ENCODE measurements around the gene RHEB. TPM values are rescaled to one million over a fixed set of nuclear protein-coding genes. Genes with fewer than 3 reads are reported as not detected.
A peak's percentile ranks its signal among the peaks of the same experiment; 100 is the strongest.

Gene RHEB
- total and polyA plus RNA-seq, 8 donors: 28.6 to 65.9 (median 35.8) TPM

DNA sequence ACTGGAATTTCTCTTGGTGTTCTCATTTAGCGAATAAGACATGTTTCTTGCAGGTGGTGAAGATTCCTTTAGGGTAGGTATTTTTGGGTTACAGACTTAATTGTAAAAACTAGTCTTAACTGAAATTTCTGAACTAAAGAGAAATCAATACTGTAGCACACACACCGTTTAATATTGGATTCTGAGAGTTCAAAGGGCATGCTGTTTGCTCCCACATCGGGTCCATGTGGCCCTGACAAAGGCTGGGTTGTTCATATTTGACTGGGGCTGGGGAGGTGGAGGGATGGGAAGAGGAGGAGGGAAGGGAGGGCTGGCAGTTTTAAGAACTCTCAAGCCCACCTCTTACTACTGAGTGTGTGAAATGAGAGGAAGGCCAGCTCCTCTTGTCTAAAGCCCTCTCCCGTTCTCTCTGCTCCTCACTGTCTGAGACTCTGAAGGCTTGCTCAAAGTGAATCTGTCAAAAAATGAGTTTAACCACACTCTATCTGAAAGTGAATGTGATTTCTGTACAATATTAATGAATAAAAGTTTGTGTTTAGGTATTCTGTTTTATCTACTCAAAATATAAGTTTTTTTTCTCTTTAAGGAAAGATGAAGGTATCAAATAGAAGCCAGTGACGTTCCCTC lies 40.0 kb upstream of the RHEB start:
- ATAC-seq: no peak
- H3K36me3 ChIP-seq: peaks cover 0 to 35% (median 0%) of the 10 kb centered on the region in 3 donors

DNA sequence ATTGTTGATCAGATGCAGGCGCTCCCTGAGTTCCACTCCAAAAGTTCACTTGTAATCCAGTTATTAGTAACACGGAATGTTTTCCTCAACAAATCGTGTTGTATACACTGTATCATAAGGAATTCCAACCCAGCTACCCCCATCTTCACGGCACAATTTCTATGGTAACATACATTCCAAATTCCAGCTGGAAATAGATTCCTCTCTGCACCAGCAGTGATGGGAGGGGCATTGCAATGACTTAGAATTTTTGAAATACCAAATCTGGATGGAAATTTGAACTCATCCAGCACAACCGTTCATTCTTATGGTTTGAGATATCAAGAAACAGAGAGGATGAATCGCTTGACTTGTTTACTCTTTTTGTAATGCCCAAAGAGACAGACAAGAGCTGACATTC lies 38.9 kb upstream of the RHEB start:
- peaks cover 0 to 29% (median 0%) of the 10 kb centered on the region in 3 donors for H3K36me3 ChIP-seq
- no peak for ATAC-seq
- no peaks in the 10 kb centered on the region for H3K4me1 ChIP-seq
- no peaks in the 10 kb centered on the region for H3K9me3 ChIP-seq
- H3K4me3 ChIP-seq: no peak overlapping the region
- no peak overlapping the region for H3K27ac ChIP-seq
- H3K27me3 ChIP-seq: no peaks in the 10 kb centered on the region
- 85 to 87% methylated on average over 6 of the region's 6 CpGs for WGBS, 2 donors
- TF ChIP-seq, protein P1, sequence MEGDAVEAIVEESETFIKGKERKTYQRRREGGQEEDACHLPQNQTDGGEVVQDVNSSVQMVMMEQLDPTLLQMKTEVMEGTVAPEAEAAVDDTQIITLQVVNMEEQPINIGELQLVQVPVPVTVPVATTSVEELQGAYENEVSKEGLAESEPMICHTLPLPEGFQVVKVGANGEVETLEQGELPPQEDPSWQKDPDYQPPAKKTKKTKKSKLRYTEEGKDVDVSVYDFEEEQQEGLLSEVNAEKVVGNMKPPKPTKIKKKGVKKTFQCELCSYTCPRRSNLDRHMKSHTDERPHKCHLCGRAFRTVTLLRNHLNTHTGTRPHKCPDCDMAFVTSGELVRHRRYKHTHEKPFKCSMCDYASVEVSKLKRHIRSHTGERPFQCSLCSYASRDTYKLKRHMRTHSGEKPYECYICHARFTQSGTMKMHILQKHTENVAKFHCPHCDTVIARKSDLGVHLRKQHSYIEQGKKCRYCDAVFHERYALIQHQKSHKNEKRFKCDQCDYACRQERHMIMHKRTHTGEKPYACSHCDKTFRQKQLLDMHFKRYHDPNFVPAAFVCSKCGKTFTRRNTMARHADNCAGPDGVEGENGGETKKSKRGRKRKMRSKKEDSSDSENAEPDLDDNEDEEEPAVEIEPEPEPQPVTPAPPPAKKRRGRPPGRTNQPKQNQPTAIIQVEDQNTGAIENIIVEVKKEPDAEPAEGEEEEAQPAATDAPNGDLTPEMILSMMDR (IDR thresholded peaks at IDR 0.05): no peak
- intact Hi-C loops (cut with DNase I): no loop called here
- no peak for DNase-seq
- no peak for FAIRE-seq

More for the DNA sequence above, 40.0 kb upstream of the RHEB start:
- no peak overlapping the region for H3K4me3 ChIP-seq
- 68 to 73% methylated on average over 5 of the region's 5 CpGs for WGBS, 2 donors
- no peaks in the 10 kb centered on the region for H3K9me3 ChIP-seq
- no peaks in the 10 kb centered on the region for H3K27me3 ChIP-seq
- intact Hi-C loops (cut with DNase I): no loop called here
- no peaks in the 10 kb centered on the region for H3K4me1 ChIP-seq
- TF ChIP-seq, protein P1 (IDR thresholded peaks at IDR 0.05): no peak
- no peak for FAIRE-seq
- DNase-seq: no peak
- H3K27ac ChIP-seq: no peak overlapping the region

DNA sequence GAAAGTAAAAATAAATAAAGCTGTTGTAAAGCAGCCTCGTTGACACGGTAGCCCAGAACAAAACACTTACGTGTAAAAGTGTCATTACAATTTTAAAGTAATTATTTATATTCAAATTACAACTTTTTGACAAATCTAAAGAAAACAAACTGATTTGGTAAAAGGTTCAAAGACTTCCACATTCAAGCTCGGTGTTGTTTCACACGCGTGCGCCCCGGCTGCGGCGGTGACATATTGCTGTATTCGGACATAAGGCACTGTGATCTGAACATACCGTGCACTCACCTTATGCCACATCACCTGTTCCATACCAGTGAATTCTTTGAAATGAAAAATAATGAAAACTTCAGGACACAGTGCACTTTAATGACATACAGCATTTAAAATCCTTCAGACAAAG lies 36.9 kb upstream of the RHEB start:
- Histone ChIP-seq H3K27ac (no peak overlapping the region), H3K9me3 (no peaks in the 10 kb centered on the region), H3K27me3 (no peaks in the 10 kb centered on the region), H3K36me3 (peaks cover 0 to 23% (median 0%) of the 10 kb centered on the region in 3 donors), H3K4me1 (peaks cover 0 to 17% (median 5%) of the 10 kb centered on the region in 3 donors), H3K4me3 (no peak overlapping the region)
- DNase-seq: no peak
- TF ChIP-seq, protein P1 (IDR thresholded peaks at IDR 0.05): no peak
- no peak for ATAC-seq
- intact Hi-C loops (cut with DNase I): no loop called here
- no peak for FAIRE-seq
- 96 to 97% methylated on average over 12 of the region's 12 CpGs for WGBS, 2 donors

DNA sequence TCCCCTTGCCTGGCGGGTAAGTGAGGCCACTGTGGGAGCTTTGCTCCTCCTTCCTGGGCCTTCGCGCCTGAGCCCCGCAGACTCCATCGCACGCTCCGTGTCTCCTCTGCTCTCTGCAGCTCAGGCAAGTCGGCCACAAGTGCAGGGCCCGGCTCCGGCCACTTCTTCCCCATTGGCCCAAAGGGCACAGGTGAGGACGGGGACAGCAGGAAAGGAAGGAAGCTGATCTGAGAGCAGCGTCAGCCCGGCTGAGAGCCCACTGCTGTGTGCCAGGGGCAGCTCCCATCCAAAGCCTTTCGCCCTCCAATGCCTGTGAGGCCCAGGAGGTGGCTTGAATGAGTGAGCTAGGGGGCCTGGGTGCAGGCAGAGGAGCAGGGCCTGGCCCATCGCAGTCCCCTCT lies 33.7 kb upstream of the RHEB start:
- H3K27me3 ChIP-seq: no peaks in the 10 kb centered on the region
- 84 to 86% methylated on average over 10 to 15 of the region's 15 CpGs for WGBS, 2 donors
- H3K4me1 ChIP-seq: peaks cover 0 to 31% (median 5%) of the 10 kb centered on the region in 3 donors
- TF ChIP-seq, protein P1 (IDR thresholded peaks at IDR 0.05): no peak
- intact Hi-C loops (cut with DNase I): no loop called here
- peak overlapping the region in 2 of 4 donors; percentile 86 to 87 for H3K27ac ChIP-seq
- no peaks in the 10 kb centered on the region for H3K9me3 ChIP-seq
- FAIRE-seq: no peak
- ATAC-seq: no peak
- peak in 4 of 6 donors; percentile 14 to 75 (median 42) for DNase-seq
- H3K4me3 ChIP-seq: no peak overlapping the region
- H3K36me3 ChIP-seq: peaks cover 0 to 3% (median 0%) of the 10 kb centered on the region in 3 donors

DNA sequence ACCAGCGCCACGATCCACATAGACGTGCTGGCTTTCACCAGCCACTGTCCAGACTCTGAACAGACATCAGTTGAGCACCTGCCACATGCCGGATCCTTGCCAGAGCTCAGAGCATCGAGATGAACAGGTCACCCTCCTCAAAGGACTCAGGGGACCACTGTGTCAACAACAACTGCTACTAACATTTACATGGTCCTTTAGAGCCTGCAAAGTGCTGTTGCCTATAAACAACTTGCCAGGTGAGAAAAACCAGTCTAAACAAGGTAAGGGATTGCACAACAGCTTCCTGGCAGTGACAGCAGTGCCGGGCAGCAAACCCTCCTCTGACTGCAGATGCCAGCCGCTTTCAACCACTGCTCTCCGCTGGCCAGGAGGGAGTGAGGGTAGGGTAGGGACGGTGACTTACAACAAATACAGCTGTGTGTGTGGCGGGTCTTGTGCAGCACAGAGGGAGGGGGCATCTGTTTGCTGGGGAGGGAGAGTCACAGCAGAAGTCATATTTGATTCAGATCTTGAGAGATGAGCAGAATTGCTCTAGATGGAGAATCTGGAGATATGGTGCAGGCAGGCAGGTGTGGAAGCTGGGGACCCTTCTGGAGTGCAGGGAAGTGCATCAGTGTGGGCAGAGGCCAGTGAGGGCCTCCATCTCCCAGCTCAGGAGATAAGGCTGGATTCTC lies 32.8 kb upstream of the RHEB start:
- Histone ChIP-seq H3K36me3 (no peaks in the 10 kb centered on the region), H3K4me3 (no peak overlapping the region), H3K27me3 (no peaks in the 10 kb centered on the region), H3K4me1 (peaks cover 0 to 31% (median 5%) of the 10 kb centered on the region in 3 donors), H3K27ac (peak overlapping the region in 3 of 4 donors; percentile 38 to 87 (median 86)), H3K9me3 (no peaks in the 10 kb centered on the region)
- WGBS, 2 donors: 18 to 22% methylated on average over 10 of the region's 10 CpGs
- TF ChIP-seq, protein P1 (IDR thresholded peaks at IDR 0.05): no peak
- FAIRE-seq: no peak
- ATAC-seq: peak; percentile 91 to 96 (median 94)
- DNase-seq: peak; percentile 80 to 88 (median 83)
- intact Hi-C loops (cut with DNase I): no loop called here

Measured in pancreas (tissue), 10 donors.